Cerebellar nuclear complex (tissue), 1 donor: ENCODE measurements around the gene RPL36A.

Source experiments
- DNase-seq, 2 experiments: peaks; one replicate each; lab custom pipeline; 2025; lab: John Stamatoyannopoulos, UW

Gene RPL36A

GRCh38 chrX:101442085-101442484, 51.3 kb downstream of the RPL36A start:
- DNase-seq, result no peak
